Ammon's horn (tissue), 1 donor: ENCODE results near the gene FCN3.

Experiments used
- DNase-seq: peaks from one replicate; pipeline ENCODE4 v3.0.0-alpha.2; 2016; ENCODE audit warnings: low spot score

Gene FCN3

GRCh38 chr1:27358038-27358927, 16.3 kb downstream of the FCN3 start:
- no peak for DNase-seq

- peak; percentile 70 for DNase-seq
Measured at GRCh38 chr1:27357281-27358037, 17.2 kb downstream of the FCN3 start.

- DNase-seq = no peak
Measured at GRCh38 chr1:27356619-27357280, 17.9 kb downstream of the FCN3 start.

- no peak for DNase-seq
Measured at GRCh38 chr1:27356277-27356618, 18.4 kb downstream of the FCN3 start.

GRCh38 chr1:27355683-27356082, 18.9 kb downstream of the FCN3 start:
- DNase-seq = no peak

- DNase-seq = no peak
Measured at GRCh38 chr1:27353629-27354028, 21.0 kb downstream of the FCN3 start.

- DNase-seq = no peak
Measured at GRCh38 chr1:27353166-27353565, 21.5 kb downstream of the FCN3 start.

GRCh38 chr1:27351541-27352107, 23.0 kb downstream of the FCN3 start:
- no peak for DNase-seq

- DNase-seq = no peak
Measured at GRCh38 chr1:27350663-27351540, 23.7 kb downstream of the FCN3 start.

GRCh38 chr1:27349784-27350662, 24.6 kb downstream of the FCN3 start:
- DNase-seq = peak; percentile 31

- DNase-seq = no peak
Measured at GRCh38 chr1:27348861-27349783, 25.5 kb downstream of the FCN3 start.

GRCh38 chr1:27346991-27347624, 27.5 kb downstream of the FCN3 start:
- no peak for DNase-seq

GRCh38 chr1:27346357-27346756, 28.3 kb downstream of the FCN3 start:
- DNase-seq = no peak

GRCh38 chr1:27345272-27345671, 29.4 kb downstream of the FCN3 start:
- DNase-seq = no peak

- DNase-seq = no peak
Measured at GRCh38 chr1:27343639-27344025, 31.0 kb downstream of the FCN3 start.

GRCh38 chr1:27342778-27343638, 31.6 kb downstream of the FCN3 start:
- DNase-seq = peak; percentile 38

- DNase-seq = no peak
Measured at GRCh38 chr1:27342391-27342777, 32.2 kb downstream of the FCN3 start.
